ENCODE measurements around the gene EXOC6B.

- no peak for TF ChIP-seq BRCA1 (IDR thresholded peaks at IDR 0.05; ENCODE audit: low read depth, low read length)
- TF ChIP-seq SP1 (IDR thresholded peaks at IDR 0.05; ENCODE audit: low read depth, low read length), result no peak
- no peak for TF ChIP-seq YY1 (IDR thresholded peaks at IDR 0.05; ENCODE audit: low read depth, low read length)
- no peak for TF ChIP-seq CTCF (IDR thresholded peaks at IDR 0.05 in 2 of 3, conservative IDR thresholded peaks at IDR 0.05 in 1 of 3; ENCODE audit: control insufficient read depth in 2 of 3, extremely low read depth in 1 of 3, insufficient read depth in 1 of 3, low read depth in 3 of 3, low read length in 3 of 3)
- TF ChIP-seq E2F8 (IDR thresholded peaks at IDR 0.05; ENCODE audit: low read depth, partially characterized antibody), result no peak
- TF ChIP-seq EP300 (IDR thresholded peaks at IDR 0.05; ENCODE audit: borderline replicate concordance in 1 of 2, control insufficient read depth in 1 of 2, low read depth in 2 of 2, low read length in 2 of 2), result no peak
- no peak for TF ChIP-seq NKRF (conservative IDR thresholded peaks at IDR 0.05)
- no peak for TF ChIP-seq BHLHE40 (IDR thresholded peaks at IDR 0.05; ENCODE audit: borderline replicate concordance in 1 of 2, low read depth in 2 of 2, low read length in 1 of 2)
- TF ChIP-seq POLR2A (IDR thresholded peaks at IDR 0.05; ENCODE audit: low read depth, low read length), result no peak
- no peak for TF ChIP-seq CBFB (IDR thresholded peaks at IDR 0.05; ENCODE audit: low read depth)
- no peak for TF ChIP-seq ETV6 (conservative IDR thresholded peaks at IDR 0.05 in 1 of 2, IDR thresholded peaks at IDR 0.05 in 1 of 2; ENCODE audit: borderline replicate concordance in 1 of 2, low read depth in 1 of 2)
- no peak for TF ChIP-seq POLR2AphosphoS5 (IDR thresholded peaks at IDR 0.05; ENCODE audit: low read length)
- no peak for TF ChIP-seq RAD21 (IDR thresholded peaks at IDR 0.05; ENCODE audit: insufficient read depth, low read depth, low read length)
- TF ChIP-seq KDM1A (IDR thresholded peaks at IDR 0.05; ENCODE audit: borderline replicate concordance), result no peak
These were observed 589.3 kb downstream of the EXOC6B start for GRCh38 chr2:72236445-72237067.

All from GM12878 (cell line).